Left lung (tissue), 10 donors: Measurements from ENCODE around the gene UNC13C. TPM values are rescaled to one million over a fixed set of nuclear protein-coding genes. Genes with fewer than 3 reads are reported as not detected.

Experiments used
- ATAC-seq: fragments of 200-7000 bp; cut with Tn5 transposase; one replicate; pipeline ENCODE4 v1.9.1; 2020; ENCODE audit warnings: moderate library complexity
- DNase-seq, 4 donors: peaks; one replicate each; pipeline ENCODE4 v3.0.0-alpha.2; 2013 to 2020
- H3K27ac ChIP-seq, 2 donors: fragments of 200-600 bp; sonication (generic) in 1 of 2; one replicate each; pipeline versions ENCODE4 v1.5.0 to v1.8.0; 2020 to 2021
- H3K27me3 ChIP-seq, 2 donors: fragments of 200-600 bp; sonication (generic) in 1 of 2; one replicate each; pipeline versions ENCODE4 v1.5.0 to v1.8.0; 2020 to 2021
- H3K36me3 ChIP-seq, 2 donors: fragments of 200-600 bp; sonication (generic) in 1 of 2; one replicate each; pipeline versions ENCODE4 v1.5.0 to v1.8.0; 2020 to 2021
- H3K4me1 ChIP-seq, 2 donors: fragments of 200-600 bp; one replicate each; pipeline ENCODE4 v1.8.0; 2021
- H3K4me3 ChIP-seq, 2 donors: fragments of 200-600 bp; sonication (generic) in 1 of 2; one replicate each; pipeline versions ENCODE4 v1.5.0 to v1.8.0; 2020 to 2021; ENCODE audit warnings: mild to moderate bottlenecking in 1 of 2
- H3K9me3 ChIP-seq, 2 donors: fragments of 200-600 bp; sonication (generic) in 1 of 2; one replicate each; pipeline versions ENCODE4 v1.5.0 to v1.8.0; 2020 to 2021
- intact Hi-C, 2 donors: fragments of 100-400 bp; cut with DNase I; formaldehyde crosslinking; loops; one replicate each; pipeline versions ENCODE4 v1.11.2 to v1.14.2; 2022
- polyA plus RNA-seq, 6 donors: library from polyadenylated mRNA; unstranded; fragments of 120-200 nt; gene quantifications; one replicate each; pipeline ENCODE4 v1.2.1, GENCODE V29; 2013; ENCODE audit not compliant: insufficient read length in 6 of 6
- total RNA-seq, 2 donors: library from RNA; stranded (reverse); fragmentation: NEBNext Ultra II Directional; extraction: Animal tissue kit (Norgen Biotek cat#: 25700); gene quantifications; one replicate each; pipeline ENCODE4 v1.2.1, GENCODE V29; 2021
- TF ChIP-seq, protein P1 (sequence below), 2 donors: fragments of 200-600 bp; sonication (generic) in 1 of 2; IDR thresholded peaks; one replicate each; pipeline versions ENCODE4 v1.5.0 to v1.8.0; 2021; ENCODE audit warnings: antibody characterized with exemption in 2 of 2
- donor health status: DM: no; HTN: yes; CAD: no.
- donor health status: DM: no; HTN: no; CAD: no.

UNC13C gene
- total and polyA plus RNA-seq, 8 donors = 0.03 to 19.2 (median 12.8) TPM

- H3K27me3 ChIP-seq = no peaks in the 10 kb centered on the region
- TF ChIP-seq, protein P1, sequence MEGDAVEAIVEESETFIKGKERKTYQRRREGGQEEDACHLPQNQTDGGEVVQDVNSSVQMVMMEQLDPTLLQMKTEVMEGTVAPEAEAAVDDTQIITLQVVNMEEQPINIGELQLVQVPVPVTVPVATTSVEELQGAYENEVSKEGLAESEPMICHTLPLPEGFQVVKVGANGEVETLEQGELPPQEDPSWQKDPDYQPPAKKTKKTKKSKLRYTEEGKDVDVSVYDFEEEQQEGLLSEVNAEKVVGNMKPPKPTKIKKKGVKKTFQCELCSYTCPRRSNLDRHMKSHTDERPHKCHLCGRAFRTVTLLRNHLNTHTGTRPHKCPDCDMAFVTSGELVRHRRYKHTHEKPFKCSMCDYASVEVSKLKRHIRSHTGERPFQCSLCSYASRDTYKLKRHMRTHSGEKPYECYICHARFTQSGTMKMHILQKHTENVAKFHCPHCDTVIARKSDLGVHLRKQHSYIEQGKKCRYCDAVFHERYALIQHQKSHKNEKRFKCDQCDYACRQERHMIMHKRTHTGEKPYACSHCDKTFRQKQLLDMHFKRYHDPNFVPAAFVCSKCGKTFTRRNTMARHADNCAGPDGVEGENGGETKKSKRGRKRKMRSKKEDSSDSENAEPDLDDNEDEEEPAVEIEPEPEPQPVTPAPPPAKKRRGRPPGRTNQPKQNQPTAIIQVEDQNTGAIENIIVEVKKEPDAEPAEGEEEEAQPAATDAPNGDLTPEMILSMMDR (IDR thresholded peaks at IDR 0.05) = no peak
- ATAC-seq (no peak), DNase-seq (no peak)
- no peaks in the 10 kb centered on the region for H3K4me1 ChIP-seq
- H3K9me3 ChIP-seq = no peaks in the 10 kb centered on the region
- no peaks in the 10 kb centered on the region for H3K36me3 ChIP-seq
- intact Hi-C loops = no loop called here
- no peak overlapping the region for H3K4me3 ChIP-seq
- H3K27ac ChIP-seq = no peak overlapping the region
Observed at GRCh38 chr15:54032066-54032465, 53.8 kb downstream of the UNC13C start.

GRCh38 chr15:54033356-54033860, 55.2 kb downstream of the UNC13C start:
- H3K36me3 ChIP-seq = no peaks in the 10 kb centered on the region
- H3K27ac ChIP-seq = no peak overlapping the region
- peak in 2 of 4 donors; percentile 18 to 43 for DNase-seq
- no peak for ATAC-seq
- no peaks in the 10 kb centered on the region for H3K9me3 ChIP-seq
- no peaks in the 10 kb centered on the region for H3K4me1 ChIP-seq
- no peak overlapping the region for H3K4me3 ChIP-seq
- intact Hi-C loops = no loop called here
- TF ChIP-seq, protein P1 (IDR thresholded peaks at IDR 0.05) = no peak
- no peaks in the 10 kb centered on the region for H3K27me3 ChIP-seq

DNA sequence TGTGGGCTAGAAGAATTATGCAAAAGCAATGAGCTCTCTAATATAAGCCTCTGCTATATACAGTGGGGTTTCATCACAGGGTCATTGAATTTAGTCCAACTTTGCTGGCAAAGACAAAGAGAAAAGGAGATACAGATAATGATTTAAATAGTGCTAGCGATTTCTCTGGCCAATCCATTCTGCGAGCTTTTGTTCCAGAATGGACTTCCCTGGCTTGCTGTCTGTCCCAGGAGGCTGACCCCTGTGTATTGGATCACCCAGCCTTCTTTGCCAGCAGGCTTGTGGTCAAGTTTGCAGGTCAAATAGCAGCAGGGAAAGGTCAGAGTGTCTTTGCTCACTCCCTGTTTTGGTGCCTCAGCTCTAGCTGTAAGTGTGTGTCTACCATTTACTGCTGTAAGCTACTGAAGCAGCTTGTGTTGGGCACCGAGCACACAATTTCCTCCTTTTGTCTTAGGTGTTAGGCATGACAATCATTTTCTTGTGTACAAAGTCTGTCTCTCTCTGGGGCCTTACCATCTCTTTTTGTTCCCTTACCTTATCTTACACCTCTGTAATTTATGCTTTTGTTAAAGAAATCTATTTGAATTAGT, 55.7 kb downstream of the UNC13C start:
- Histone ChIP-seq H3K4me1 (no peaks in the 10 kb centered on the region), H3K9me3 (no peaks in the 10 kb centered on the region), H3K36me3 (no peaks in the 10 kb centered on the region), H3K4me3 (no peak overlapping the region), H3K27ac (no peak overlapping the region), H3K27me3 (no peaks in the 10 kb centered on the region)
- TF ChIP-seq, protein P1 (IDR thresholded peaks at IDR 0.05) = no peak
- DNase-seq (peak in 2 of 4 donors; percentile 82 to 86), ATAC-seq (no peak)
- intact Hi-C loops = no loop called here

- no peak overlapping the region for H3K27ac ChIP-seq
- H3K27me3 ChIP-seq = no peaks in the 10 kb centered on the region
- TF ChIP-seq, protein P1 (IDR thresholded peaks at IDR 0.05) = no peak
- H3K4me3 ChIP-seq = no peak overlapping the region
- no peaks in the 10 kb centered on the region for H3K4me1 ChIP-seq
- ATAC-seq = no peak
- no peaks in the 10 kb centered on the region for H3K9me3 ChIP-seq
- intact Hi-C loops = no loop called here
- H3K36me3 ChIP-seq = no peaks in the 10 kb centered on the region
- no peak for DNase-seq
Observed at GRCh38 chr15:54035616-54036015, 57.4 kb downstream of the UNC13C start.

GRCh38 chr15:54045397-54045796, 67.2 kb downstream of the UNC13C start:
- DNase-seq (no peak), ATAC-seq (no peak)
- H3K4me3 ChIP-seq = no peak overlapping the region
- H3K36me3 ChIP-seq = no peaks in the 10 kb centered on the region
- TF ChIP-seq, protein P1 (IDR thresholded peaks at IDR 0.05) = no peak
- intact Hi-C loops = no loop called here
- no peak overlapping the region for H3K27ac ChIP-seq
- no peaks in the 10 kb centered on the region for H3K4me1 ChIP-seq
- H3K9me3 ChIP-seq = no peaks in the 10 kb centered on the region
- no peaks in the 10 kb centered on the region for H3K27me3 ChIP-seq
